Chondrocyte (in vitro differentiated cells): ENCODE data around the gene BICC1. TPM values are rescaled to one million over a fixed set of nuclear protein-coding genes. Genes with fewer than 3 reads are reported as not detected.

Source experiments
- DNase-seq: peaks from one replicate; pipeline ENCODE4 v3.0.0; 2021; ENCODE audit warnings: mixed read lengths, low spot score
- H3K27ac Mint-ChIP-seq: one replicate; pipeline ENCODE4 v1.8.0; 2021; ENCODE audit warnings: mild to moderate bottlenecking, moderate library complexity, mixed read lengths; ENCODE audit not compliant: unreplicated experiment
- H3K27me3 Mint-ChIP-seq: 2 replicates; pipeline ENCODE4 v1.8.0; 2021; ENCODE audit warnings: low read depth, mixed read lengths
- H3K36me3 Mint-ChIP-seq: 2 replicates; pipeline ENCODE4 v1.8.0; 2021; ENCODE audit warnings: low read depth, mixed read lengths
- H3K4me1 Mint-ChIP-seq: 2 replicates; pipeline ENCODE4 v1.8.0; 2021; ENCODE audit warnings: low read depth, mild to moderate bottlenecking, mixed read lengths
- H3K4me3 Mint-ChIP-seq: one replicate; pipeline ENCODE4 v1.8.0; 2021; ENCODE audit warnings: mild to moderate bottlenecking, moderate library complexity, mixed read lengths; ENCODE audit not compliant: unreplicated experiment
- H3K9me3 Mint-ChIP-seq: 2 replicates; pipeline ENCODE4 v1.8.0; 2021; ENCODE audit warnings: low read depth, mixed read lengths
- CTCF ChIP-seq: fragments of 200-600 bp; sonication (generic); IDR thresholded peaks from 2 replicates; pipeline ENCODE4 v1.5.0; 2021; ENCODE audit warnings: antibody characterized with exemption, mild to moderate bottlenecking, moderate library complexity
- total RNA-seq: library from RNA; stranded (reverse); gene quantifications from 3 replicates; pipeline ENCODE4 v1.2.1, GENCODE V29; 2021

BICC1 gene
- total RNA-seq, 1 donor from 2014 or later, result 32.4 TPM

GRCh38 chr10:58806323-58806722, 293.7 kb downstream of the BICC1 start:
- DNase-seq, result no peak
- H3K36me3 Mint-ChIP-seq, result peaks cover 20% of the 10 kb centered on the region
- H3K27ac Mint-ChIP-seq, result no peak overlapping the region
- TF ChIP-seq CTCF, result no peak
- H3K9me3 Mint-ChIP-seq, result no peaks in the 10 kb centered on the region
- H3K4me3 Mint-ChIP-seq, result no peak overlapping the region
- H3K4me1 Mint-ChIP-seq, result peaks cover 7% of the 10 kb centered on the region
- H3K27me3 Mint-ChIP-seq, result no peaks in the 10 kb centered on the region

- no peak overlapping the region for H3K27ac Mint-ChIP-seq
- H3K36me3 Mint-ChIP-seq, result peaks cover 18% of the 10 kb centered on the region
- H3K4me1 Mint-ChIP-seq, result peaks cover 7% of the 10 kb centered on the region
- DNase-seq, result no peak
- no peaks in the 10 kb centered on the region for H3K9me3 Mint-ChIP-seq
- H3K4me3 Mint-ChIP-seq, result no peak overlapping the region
- TF ChIP-seq CTCF, result no peak
- no peaks in the 10 kb centered on the region for H3K27me3 Mint-ChIP-seq
These were observed 294.4 kb downstream of the BICC1 start for GRCh38 chr10:58806970-58807628.

- H3K36me3 Mint-ChIP-seq, result peaks cover 17% of the 10 kb centered on the region
- TF ChIP-seq CTCF, result no peak
- H3K4me1 Mint-ChIP-seq, result peaks cover 7% of the 10 kb centered on the region
- H3K4me3 Mint-ChIP-seq, result no peak overlapping the region
- no peak for DNase-seq
- H3K9me3 Mint-ChIP-seq, result no peaks in the 10 kb centered on the region
- H3K27me3 Mint-ChIP-seq, result no peaks in the 10 kb centered on the region
- no peak overlapping the region for H3K27ac Mint-ChIP-seq
These were observed 295.0 kb downstream of the BICC1 start for GRCh38 chr10:58807629-58808022.

GRCh38 chr10:58810751-58811150, 298.1 kb downstream of the BICC1 start:
- H3K27ac Mint-ChIP-seq, result no peak overlapping the region
- H3K4me1 Mint-ChIP-seq, result peaks cover 7% of the 10 kb centered on the region
- H3K36me3 Mint-ChIP-seq, result peaks cover 34% of the 10 kb centered on the region
- no peak for DNase-seq
- H3K27me3 Mint-ChIP-seq, result no peaks in the 10 kb centered on the region
- TF ChIP-seq CTCF, result no peak
- H3K9me3 Mint-ChIP-seq, result no peaks in the 10 kb centered on the region
- H3K4me3 Mint-ChIP-seq, result no peak overlapping the region

DNA sequence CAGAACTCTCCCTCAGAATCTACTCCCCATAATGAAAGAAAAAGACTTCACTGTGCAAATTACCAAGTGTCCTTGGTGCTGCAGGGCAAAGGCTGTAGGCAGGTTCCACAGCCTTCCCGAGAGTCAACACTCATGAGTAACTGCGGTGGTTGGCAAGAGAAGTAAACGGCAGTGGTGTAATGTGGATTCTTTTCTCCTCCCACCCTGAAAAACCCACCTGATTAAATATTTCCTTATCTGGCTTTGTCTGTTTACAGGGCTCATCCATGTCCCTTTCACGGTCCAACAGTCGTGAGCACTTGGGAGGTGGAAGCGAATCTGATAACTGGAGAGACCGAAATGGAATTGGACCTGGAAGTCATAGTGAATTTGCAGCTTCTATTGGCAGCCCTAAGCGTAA, 300.9 kb downstream of the BICC1 start:
- no peak overlapping the region for H3K27ac Mint-ChIP-seq
- TF ChIP-seq CTCF, result no peak
- H3K4me1 Mint-ChIP-seq, result peaks cover 20% of the 10 kb centered on the region
- no peak for DNase-seq
- H3K36me3 Mint-ChIP-seq, result peaks cover 28% of the 10 kb centered on the region
- no peaks in the 10 kb centered on the region for H3K9me3 Mint-ChIP-seq
- H3K27me3 Mint-ChIP-seq, result no peaks in the 10 kb centered on the region
- no peak overlapping the region for H3K4me3 Mint-ChIP-seq
